DMS79 treated with DMSO at 0.1 percent for 48 hours (cell line): ENCODE results near the gene CHD5.

ENCODE experiments used
- DNase-seq: peaks from one replicate; lab custom pipeline; 2025; lab: John Stamatoyannopoulos, UW

The CHD5 gene

DNA sequence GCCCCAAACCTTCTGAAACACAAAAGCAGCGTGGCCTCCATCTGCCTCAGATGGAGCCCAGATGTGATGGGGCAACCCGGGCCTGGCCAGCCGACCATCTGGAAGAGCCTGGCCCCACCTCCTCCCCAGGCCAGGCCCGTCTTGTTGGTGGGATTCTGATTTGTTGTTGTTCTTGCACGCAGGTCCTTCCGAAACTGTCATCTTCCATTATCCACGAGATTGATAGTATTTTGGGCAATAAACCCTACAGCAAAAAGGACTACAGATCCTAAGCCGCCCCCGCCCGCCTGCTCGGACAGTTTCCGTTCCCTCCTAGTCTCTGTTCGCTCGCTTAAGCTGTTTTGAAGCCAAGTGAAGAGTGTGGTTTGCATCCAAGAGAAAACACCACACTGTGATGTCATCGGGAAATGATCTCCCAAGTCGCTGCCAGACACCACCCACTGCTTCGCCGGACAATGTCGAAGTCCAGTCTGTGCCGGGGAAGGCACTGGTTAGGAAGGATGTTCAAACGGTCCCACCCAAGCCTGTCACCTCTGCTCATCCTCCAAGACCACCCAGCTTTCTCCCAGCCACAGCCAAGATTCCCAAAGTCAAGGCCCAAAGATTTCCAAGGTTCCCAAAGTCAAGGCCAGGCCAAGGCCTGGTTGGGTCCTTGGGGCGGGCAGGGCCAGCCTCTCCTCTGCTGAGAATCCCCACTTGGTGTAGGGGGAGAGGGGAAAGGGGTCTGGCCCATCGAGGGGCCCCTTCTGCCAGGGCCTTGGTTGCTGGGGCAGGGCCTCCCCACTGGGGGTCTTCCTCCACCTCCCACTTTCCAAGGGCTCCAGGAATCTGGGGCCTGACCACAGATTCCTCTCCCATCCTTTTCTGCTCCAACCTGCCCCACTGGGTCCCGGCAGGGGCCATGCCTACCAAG is 81.6 kb downstream of the CHD5 start:
- DNase-seq: no peak

DNA sequence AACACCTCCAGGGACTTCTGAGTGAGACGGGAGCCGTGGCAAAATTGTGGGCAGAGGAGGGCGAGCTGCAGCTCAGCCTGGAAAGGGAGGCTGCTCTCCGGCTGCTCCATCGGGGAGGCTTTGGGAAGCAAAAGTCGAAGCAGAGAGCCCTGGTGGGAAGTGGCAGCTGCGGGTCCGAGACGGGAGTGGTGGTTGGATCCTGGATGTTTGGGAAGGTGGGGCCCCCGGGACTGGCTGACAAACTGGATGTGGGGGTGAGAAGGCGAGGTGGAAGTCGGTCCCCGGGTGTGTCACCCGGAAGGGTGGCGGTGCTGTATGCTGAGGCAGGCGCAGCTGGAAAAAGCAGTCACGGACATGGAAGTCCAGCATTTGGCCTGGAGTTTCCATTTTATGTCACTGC is 82.3 kb downstream of the CHD5 start:
- no peak for DNase-seq

- DNase-seq: no peak
Observed at GRCh38 chr1:6097117-6097595, 83.0 kb downstream of the CHD5 start.

- no peak for DNase-seq
Observed at GRCh38 chr1:6096243-6097116, 83.6 kb downstream of the CHD5 start.

DNA sequence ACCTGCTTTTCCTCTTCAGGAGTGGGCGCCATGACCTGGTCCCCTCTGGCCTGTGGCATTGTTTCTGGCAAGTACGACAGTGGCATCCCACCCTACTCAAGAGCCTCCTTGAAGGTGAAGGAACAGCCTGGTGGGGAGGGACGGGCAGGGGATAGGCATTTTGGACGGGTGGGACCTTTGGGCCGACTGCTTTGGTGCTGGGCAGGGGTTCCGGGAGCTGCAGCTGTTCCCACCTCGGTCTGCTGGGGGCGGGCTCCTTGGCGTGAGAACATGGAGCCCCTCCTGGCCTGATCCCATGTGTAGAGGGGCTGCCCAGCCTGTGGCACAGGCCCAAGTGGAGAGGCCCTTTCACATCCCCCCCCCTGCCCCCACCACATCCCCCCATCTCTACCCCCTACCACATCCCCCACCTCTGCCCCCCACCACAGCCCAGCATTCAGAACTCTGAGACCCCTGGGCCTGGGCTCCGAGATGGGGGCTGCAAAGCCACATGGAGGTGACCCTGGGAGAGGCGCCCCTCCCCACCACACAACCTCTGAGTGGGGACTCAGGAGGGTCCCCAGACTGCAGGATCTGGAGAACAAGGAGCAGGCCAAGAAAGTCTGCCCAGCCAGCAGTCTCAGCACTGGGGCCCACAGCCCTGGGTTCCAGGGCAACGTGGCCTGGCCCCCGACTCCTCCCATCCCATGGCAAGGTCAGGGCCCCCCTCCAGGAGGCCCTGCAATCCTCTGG is 84.4 kb downstream of the CHD5 start:
- DNase-seq: no peak

DNA sequence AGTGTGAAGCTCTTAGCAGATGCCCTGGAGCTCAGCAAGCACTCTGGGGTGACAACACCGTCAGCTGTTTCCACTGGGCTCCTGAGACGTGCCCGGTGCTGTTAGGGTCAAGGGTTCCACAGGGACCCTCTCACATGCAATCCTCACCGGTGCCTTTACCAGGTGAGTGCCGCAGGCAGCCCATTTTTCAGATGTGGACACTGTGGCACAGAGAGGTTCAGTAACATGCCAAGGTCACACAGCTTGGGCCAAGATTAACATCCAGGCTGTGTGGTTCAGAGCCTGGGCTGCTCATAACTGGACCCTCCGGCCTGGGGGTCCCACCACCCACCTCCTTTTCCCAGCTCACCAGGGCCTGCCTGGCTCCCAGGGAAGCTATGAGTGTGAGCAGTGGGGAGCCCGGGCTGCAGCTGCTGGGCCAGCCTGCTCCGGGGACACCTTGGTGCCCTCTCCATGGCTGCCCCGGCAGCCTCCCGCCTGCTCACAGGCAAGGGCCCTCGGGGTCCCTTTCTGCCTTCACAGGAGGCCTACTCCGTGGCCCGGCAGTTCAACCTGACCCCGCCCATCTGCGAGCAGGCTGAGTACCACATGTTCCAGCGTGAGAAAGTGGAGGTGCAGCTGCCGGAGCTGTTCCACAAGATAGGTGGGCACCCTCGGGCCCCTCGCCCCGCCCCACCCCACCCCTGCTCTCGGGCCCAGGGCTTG is 85.2 kb downstream of the CHD5 start:
- no peak for DNase-seq

DNA sequence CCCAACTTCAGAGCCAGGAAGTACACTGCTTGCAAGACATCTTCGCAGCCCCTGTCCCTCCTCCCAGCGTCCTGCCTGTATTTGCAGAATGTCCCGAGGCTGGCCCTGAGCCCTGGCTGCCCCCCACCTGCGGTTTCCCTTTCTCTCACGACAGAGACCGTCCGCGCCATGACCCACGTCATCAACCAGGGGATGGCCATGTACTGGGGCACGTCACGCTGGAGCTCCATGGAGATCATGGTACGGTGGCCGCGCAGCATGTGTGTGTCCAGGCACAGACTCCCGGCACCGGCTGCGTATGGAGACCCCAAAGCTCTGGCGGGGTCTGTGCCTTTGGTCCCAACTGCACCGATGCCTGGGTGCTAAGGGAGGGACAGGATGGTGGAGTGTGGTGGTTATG is 85.9 kb downstream of the CHD5 start:
- no peak for DNase-seq

GRCh38 chr1:6093611-6094010 is 86.5 kb downstream of the CHD5 start:
- DNase-seq: no peak

DNA sequence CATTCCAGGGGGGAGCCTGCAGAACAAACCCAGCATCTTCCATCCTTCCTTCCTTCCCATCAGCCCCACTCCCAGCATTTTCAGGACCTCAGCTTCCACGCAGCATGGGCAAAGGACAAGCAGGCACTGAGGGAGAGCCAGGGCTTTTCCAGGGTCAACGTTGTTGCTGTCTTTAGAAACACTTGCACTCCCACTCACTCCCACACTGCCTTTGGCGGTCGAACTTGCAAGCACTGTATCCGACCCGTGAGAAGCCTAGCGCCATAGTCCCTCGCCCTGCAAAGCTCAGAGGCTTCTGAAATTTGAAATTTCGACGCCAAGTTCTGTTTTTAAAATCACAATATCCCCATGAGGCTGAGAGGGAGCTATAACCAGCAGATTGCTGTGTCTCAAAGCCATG is 87.0 kb downstream of the CHD5 start:
- no peak for DNase-seq

GRCh38 chr1:6092211-6092610 is 87.9 kb downstream of the CHD5 start:
- no peak for DNase-seq

DNA sequence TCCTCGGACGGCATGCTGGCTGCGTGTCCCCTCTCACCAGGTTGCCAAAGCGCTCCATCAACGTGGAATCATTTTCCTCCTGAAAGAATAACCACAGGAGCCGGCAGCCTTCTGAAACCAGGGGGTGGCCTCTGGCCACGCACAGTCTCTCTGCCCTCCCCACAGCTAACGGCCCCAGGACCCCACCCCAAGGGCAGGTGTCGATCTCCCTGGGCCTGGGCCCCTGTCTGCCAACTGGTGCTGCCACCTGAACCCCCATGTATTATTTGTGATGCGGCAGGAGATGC is 88.4 kb downstream of the CHD5 start:
- DNase-seq: no peak

GRCh38 chr1:6090996-6091822 is 88.9 kb downstream of the CHD5 start:
- no peak for DNase-seq

- no peak for DNase-seq
Observed at GRCh38 chr1:6090288-6090687, 89.8 kb downstream of the CHD5 start.

GRCh38 chr1:6088956-6089355 is 91.2 kb downstream of the CHD5 start:
- DNase-seq: no peak

DNA sequence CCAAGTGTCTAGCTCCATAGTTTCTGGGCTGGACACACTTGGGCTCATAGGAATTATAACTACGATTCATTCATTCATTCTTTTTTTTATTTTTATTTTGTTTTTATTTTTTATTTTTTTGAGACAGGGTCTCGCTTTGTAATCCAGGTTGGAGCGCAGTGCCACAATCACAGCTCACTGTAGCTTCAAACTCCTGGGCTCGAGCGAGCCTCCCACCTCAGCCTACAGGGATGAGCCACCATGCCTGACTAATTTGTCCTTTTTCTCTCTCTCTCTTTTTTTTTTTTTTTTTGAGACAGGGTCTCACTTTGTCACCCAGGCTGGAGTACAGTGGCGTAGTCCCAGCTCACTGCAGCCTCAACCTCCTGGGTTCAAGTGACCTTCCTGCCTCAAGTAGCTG is 92.2 kb downstream of the CHD5 start:
- no peak for DNase-seq

DNA sequence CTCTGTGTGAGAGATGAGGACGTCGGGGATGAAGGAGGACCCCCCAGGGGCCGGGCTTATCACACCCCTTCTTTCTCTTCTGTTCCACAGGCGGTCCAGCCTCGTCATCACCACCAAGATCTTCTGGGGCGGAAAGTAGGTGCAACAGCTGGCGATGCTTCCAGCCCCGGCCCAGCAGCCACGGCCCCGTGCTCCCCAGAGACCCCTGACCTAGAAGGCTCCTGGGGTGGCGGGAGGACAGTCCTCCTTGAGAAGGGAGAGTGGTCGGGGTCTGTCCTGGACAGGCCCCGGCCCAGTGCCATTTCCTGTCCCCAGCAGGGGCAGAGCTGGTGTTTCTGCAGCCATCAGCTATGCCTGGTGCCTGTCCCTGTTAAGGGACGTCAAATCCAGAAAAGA is 92.7 kb downstream of the CHD5 start:
- no peak for DNase-seq

DNA sequence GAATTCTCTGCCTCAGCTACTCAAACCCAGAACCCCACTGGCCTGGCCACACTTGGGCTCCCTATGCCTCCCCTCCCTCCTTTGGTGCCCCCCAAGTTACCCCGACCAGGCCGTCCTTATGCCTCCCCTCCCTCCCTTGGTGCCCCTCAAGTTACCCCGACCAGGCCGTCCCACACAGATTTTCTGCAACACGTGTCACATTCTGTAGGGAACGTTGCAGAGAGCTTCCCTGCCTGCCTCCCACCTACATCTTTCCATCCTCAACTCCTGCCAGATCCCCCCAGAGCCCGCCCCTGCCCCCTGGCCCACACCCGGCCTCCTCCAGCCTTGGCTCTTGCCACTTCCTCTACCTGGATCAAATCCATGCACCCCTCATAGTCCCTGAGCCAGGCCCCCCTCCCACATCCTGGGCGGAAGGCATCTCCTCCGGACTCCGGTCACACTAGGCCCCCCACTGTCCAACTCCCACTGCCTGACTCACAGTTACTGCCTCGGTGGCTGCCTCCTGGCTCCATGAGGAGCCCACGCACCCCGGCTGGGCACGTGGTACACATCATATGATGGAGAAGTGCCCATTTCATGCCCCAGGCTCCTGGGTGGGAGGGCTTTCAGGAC is 93.3 kb downstream of the CHD5 start:
- no peak for DNase-seq

GRCh38 chr1:6086358-6086757 is 93.8 kb downstream of the CHD5 start:
- DNase-seq: no peak

DNA sequence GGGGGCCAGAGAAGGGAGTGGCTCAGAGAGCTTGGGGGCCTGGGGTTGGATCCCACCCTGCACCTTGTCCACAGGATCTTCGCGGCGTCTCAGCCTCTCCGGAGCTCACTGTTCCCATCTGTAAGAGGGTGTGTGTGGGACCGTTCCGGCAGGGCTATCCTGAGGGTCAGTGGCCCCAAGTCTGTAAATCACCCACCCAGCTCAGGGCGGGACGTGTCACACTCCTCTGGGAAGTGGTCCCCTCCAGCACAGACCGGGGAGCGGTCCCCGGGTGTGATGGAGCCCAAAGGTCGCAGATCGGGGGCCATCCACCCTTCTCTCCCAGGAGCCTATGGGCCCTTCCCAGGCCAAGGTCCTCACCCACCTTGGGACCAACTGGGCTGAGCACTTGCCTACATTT is 94.5 kb downstream of the CHD5 start:
- DNase-seq: no peak

DNA sequence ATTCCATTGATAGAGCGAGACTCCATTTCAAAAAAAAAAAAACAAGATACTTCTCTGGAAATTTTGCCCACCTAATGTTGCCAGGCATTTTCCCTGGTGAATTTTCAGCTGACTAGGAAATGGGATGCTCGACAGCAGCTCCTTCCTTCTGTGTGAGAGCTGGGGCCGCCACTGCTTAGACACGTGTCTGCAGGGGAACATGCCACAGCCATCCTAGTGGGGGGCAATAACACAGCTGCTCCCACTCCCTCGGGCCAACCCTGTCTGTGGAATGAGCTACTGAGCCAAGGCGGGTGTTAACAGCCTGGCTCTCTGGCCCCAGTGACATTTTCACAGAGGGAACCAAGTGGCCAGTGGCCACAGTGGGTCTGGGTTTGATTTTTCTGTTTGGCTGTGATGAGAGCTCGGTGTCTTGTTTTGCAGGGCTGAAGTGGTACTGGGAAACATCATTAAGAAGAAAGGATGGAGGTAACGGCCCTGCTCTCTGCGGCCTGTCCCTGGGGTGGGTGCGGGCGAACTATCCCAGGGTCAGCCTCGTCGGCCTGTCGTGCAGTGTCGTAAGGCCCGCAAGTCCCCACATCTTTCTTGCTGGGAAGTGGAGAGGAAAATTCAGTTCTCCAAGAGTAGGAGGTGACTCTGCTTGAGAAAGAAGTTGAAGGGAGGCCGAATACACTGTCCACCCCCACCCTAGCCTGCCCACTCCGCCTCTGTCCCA is 95.2 kb downstream of the CHD5 start:
- DNase-seq: no peak
